ENCODE results near the gene TTC4.

GRCh38 chr1:54667797-54668196 lies 47.9 kb upstream of the TTC4 start:
- no peak for TF ChIP-seq CTCF (IDR thresholded peaks at IDR 0.05; ENCODE audit: insufficient read depth, low read depth, low read length)
- TF ChIP-seq EZH2 (IDR thresholded peaks at IDR 0.05; ENCODE audit: insufficient read depth, low read length): no peak
